A549 treated with GW870086 at 1 μM for 4 hours (cell line): Measurements from ENCODE around the gene SLC35F5. TPM values are rescaled to one million over a fixed set of nuclear protein-coding genes. Genes with fewer than 3 reads are reported as not detected.

ENCODE experiments used
- total RNA-seq: library from RNA; stranded (reverse); fragments of 200-300 nt; extraction: Qiagen RNA extraction; gene quantifications from 5 replicates; pipeline ENCODE4 v1.2.3, GENCODE V29; 2022; ENCODE audit warnings: low read depth

SLC35F5 gene, protein sequence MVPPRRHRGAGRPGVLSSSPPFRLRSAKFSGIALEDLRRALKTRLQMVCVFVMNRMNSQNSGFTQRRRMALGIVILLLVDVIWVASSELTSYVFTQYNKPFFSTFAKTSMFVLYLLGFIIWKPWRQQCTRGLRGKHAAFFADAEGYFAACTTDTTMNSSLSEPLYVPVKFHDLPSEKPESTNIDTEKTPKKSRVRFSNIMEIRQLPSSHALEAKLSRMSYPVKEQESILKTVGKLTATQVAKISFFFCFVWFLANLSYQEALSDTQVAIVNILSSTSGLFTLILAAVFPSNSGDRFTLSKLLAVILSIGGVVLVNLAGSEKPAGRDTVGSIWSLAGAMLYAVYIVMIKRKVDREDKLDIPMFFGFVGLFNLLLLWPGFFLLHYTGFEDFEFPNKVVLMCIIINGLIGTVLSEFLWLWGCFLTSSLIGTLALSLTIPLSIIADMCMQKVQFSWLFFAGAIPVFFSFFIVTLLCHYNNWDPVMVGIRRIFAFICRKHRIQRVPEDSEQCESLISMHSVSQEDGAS
- total RNA-seq: 38.6 to 53.4 TPM (median 48.0 TPM) in 5 replicates

GRCh38 chr2:113756355-113757137 lies at the start of gene SLC35F5:
Gene SLC35F5 (minus strand): TSS chr2:113756642. CDS start chr2:113756409, 233 bp downstream.

Other genes with a start within 250 kb of the SLC35F5 start
- gene RABL2A, start 129.4 kb downstream of the SLC35F5 start, total RNA-seq: 5.7 to 10.0 TPM (median 7.9 TPM) in 5 replicates
- gene ACTR3, start 133.4 kb upstream of the SLC35F5 start, total RNA-seq: 199 to 301 TPM (median 244 TPM) in 5 replicates